Mesendoderm (in vitro differentiated cells): Measurements from ENCODE around the gene SLC35F4.

Experiments
- DNase-seq: peaks from one replicate; pipeline ENCODE4 v3.0.0; 2013
- H2AK5ac ChIP-seq: 2 replicates; pipeline ENCODE4 v1.6.1; 2013; ENCODE audit warnings: low read length, inconsistent platforms
- H2BK120ac ChIP-seq: 2 replicates; pipeline ENCODE4 v1.6.1; 2013; ENCODE audit warnings: low read depth, mild to moderate bottlenecking, low read length, moderate library complexity, mixed read lengths
- H2BK15ac ChIP-seq: replicated peaks from 2 replicates; pipeline ENCODE4 v1.6.1; 2013; ENCODE audit warnings: low read depth, mild to moderate bottlenecking, moderate library complexity
- H2BK5ac ChIP-seq: 2 replicates; pipeline ENCODE4 v1.6.1; 2013; ENCODE audit warnings: low read length, inconsistent platforms
- H3K18ac ChIP-seq: 2 replicates; pipeline ENCODE4 v1.6.1; 2013; ENCODE audit warnings: mild to moderate bottlenecking, low read length, mixed read lengths
- H3K23ac ChIP-seq: one replicate; pipeline ENCODE4 v1.6.1; 2013; ENCODE audit warnings: low read length
- H3K27ac ChIP-seq: 2 replicates; pipeline ENCODE4 v1.5.1; 2013; ENCODE audit warnings: low read depth, mild to moderate bottlenecking, inconsistent platforms, low read length, moderate library complexity
- H3K27me3 ChIP-seq: 2 replicates; pipeline ENCODE4 v1.6.1; 2013; ENCODE audit warnings: low read length, control low read depth, mild to moderate bottlenecking, inconsistent platforms; ENCODE audit not compliant: insufficient read depth, poor library complexity
- H3K36me3 ChIP-seq: 2 replicates; pipeline ENCODE4 v1.6.1; 2013; ENCODE audit warnings: low read length, inconsistent platforms; ENCODE audit not compliant: control insufficient read depth, insufficient read depth
- H3K4ac ChIP-seq: one replicate; pipeline ENCODE4 v1.6.1; 2013; ENCODE audit warnings: low read depth, mild to moderate bottlenecking, low read length, moderate library complexity
- H3K4me1 ChIP-seq: 2 replicates; pipeline ENCODE4 v1.6.1; 2013; ENCODE audit warnings: low read depth, low read length, inconsistent platforms; ENCODE audit not compliant: control insufficient read depth
- H3K4me2 ChIP-seq: 2 replicates; pipeline ENCODE4 v1.6.1; 2013; ENCODE audit warnings: low read length
- H3K4me3 ChIP-seq: 2 replicates; pipeline ENCODE4 v1.5.1; 2013; ENCODE audit warnings: mild to moderate bottlenecking, low read length
- H3K56ac ChIP-seq: one replicate; pipeline ENCODE4 v1.6.1; 2013; ENCODE audit warnings: low read length
- H3K79me1 ChIP-seq: 2 replicates; pipeline ENCODE4 v1.6.1; 2013; ENCODE audit warnings: low read length, inconsistent platforms
- H3K79me2 ChIP-seq: 2 replicates; pipeline ENCODE4 v1.6.1; 2013; ENCODE audit warnings: mild to moderate bottlenecking, low read length; ENCODE audit not compliant: control insufficient read depth, insufficient read depth
- H3K9ac ChIP-seq: 2 replicates; pipeline ENCODE4 v1.6.1; 2013; ENCODE audit warnings: low read length, inconsistent platforms
- H4K5ac ChIP-seq: one replicate; pipeline ENCODE4 v1.6.1; 2013; ENCODE audit warnings: low read length
- H4K8ac ChIP-seq: one replicate; pipeline ENCODE4 v1.6.1; 2013; ENCODE audit warnings: low read depth, mild to moderate bottlenecking, control low read depth, low read length, moderate library complexity
- WGBS: extraction: QIAGEN DNeasy Blood & Tissue Kit; methylation state at CpG from one replicate; pipeline ENCODE4 v1.1.7; 2013; ENCODE audit warnings: low lambda C conversion rate, missing lambda C conversion rate; ENCODE audit not compliant: insufficient coverage; ENCODE audit errors: extremely low coverage; 5-methylcytosine and 5-hydroxymethylcytosine counted together

SLC35F4 gene

GRCh38 chr14:57610631-57611030, 255.3 kb downstream of the SLC35F4 start:
- H3K9ac ChIP-seq: no peak overlapping the region
- no peak for DNase-seq
- no peak overlapping the region for H3K27ac ChIP-seq
- no peak overlapping the region for H4K5ac ChIP-seq
- no peaks in the 10 kb centered on the region for H3K36me3 ChIP-seq
- no peak overlapping the region for H3K4ac ChIP-seq
- H2BK15ac ChIP-seq: no peak overlapping the region
- WGBS: no CpG with 5 or more reads among the region's 2 CpGs
- H3K56ac ChIP-seq: no peak overlapping the region
- H3K79me2 ChIP-seq: no peaks in the 10 kb centered on the region
- H2BK5ac ChIP-seq: no peak overlapping the region
- no peak overlapping the region for H3K4me2 ChIP-seq
- no peaks in the 10 kb centered on the region for H3K4me1 ChIP-seq
- no peaks in the 10 kb centered on the region for H3K79me1 ChIP-seq
- no peak overlapping the region for H3K4me3 ChIP-seq
- H2BK120ac ChIP-seq: no peak overlapping the region
- H2AK5ac ChIP-seq: no peak overlapping the region
- H4K8ac ChIP-seq: no peak overlapping the region
- no peak overlapping the region for H3K23ac ChIP-seq
- no peak overlapping the region for H3K18ac ChIP-seq
- no peaks in the 10 kb centered on the region for H3K27me3 ChIP-seq

GRCh38 chr14:57609192-57610075, 256.5 kb downstream of the SLC35F4 start:
- no CpG with 5 or more reads among the region's 6 CpGs for WGBS
- H3K4me1 ChIP-seq: no peaks in the 10 kb centered on the region
- H3K4me3 ChIP-seq: no peak overlapping the region

GRCh38 chr14:57607086-57607485, 258.8 kb downstream of the SLC35F4 start:
- H3K4me1 ChIP-seq: no peaks in the 10 kb centered on the region
- H2BK120ac ChIP-seq: no peak overlapping the region
- no peaks in the 10 kb centered on the region for H3K79me1 ChIP-seq
- H3K23ac ChIP-seq: no peak overlapping the region
- no peak for DNase-seq
- H3K4ac ChIP-seq: no peak overlapping the region
- H4K8ac ChIP-seq: no peak overlapping the region
- H3K18ac ChIP-seq: no peak overlapping the region
- no peaks in the 10 kb centered on the region for H3K36me3 ChIP-seq
- no peak overlapping the region for H3K27ac ChIP-seq
- no peak overlapping the region for H3K56ac ChIP-seq
- no peak overlapping the region for H4K5ac ChIP-seq
- H2BK15ac ChIP-seq: no peak overlapping the region
- H3K9ac ChIP-seq: no peak overlapping the region
- H2BK5ac ChIP-seq: no peak overlapping the region
- WGBS: no CpG with 5 or more reads among the region's 2 CpGs
- H2AK5ac ChIP-seq: no peak overlapping the region
- H3K4me3 ChIP-seq: no peak overlapping the region
- H3K79me2 ChIP-seq: no peaks in the 10 kb centered on the region
- H3K4me2 ChIP-seq: no peak overlapping the region
- H3K27me3 ChIP-seq: no peaks in the 10 kb centered on the region

More at GRCh38 chr14:57609192-57610075, 256.5 kb downstream of the SLC35F4 start:
- no peak overlapping the region for H3K18ac ChIP-seq
- H3K79me1 ChIP-seq: no peaks in the 10 kb centered on the region
- no peak overlapping the region for H2AK5ac ChIP-seq
- no peak overlapping the region for H3K9ac ChIP-seq
- no peak overlapping the region for H3K27ac ChIP-seq
- H4K8ac ChIP-seq: no peak overlapping the region
- no peak overlapping the region for H2BK5ac ChIP-seq
- no peaks in the 10 kb centered on the region for H3K36me3 ChIP-seq
- no peak overlapping the region for H3K56ac ChIP-seq
- no peak for DNase-seq
- no peak overlapping the region for H3K4me2 ChIP-seq
- H3K4ac ChIP-seq: no peak overlapping the region
- H3K23ac ChIP-seq: no peak overlapping the region
- no peak overlapping the region for H4K5ac ChIP-seq
- no peaks in the 10 kb centered on the region for H3K27me3 ChIP-seq
- no peak overlapping the region for H2BK15ac ChIP-seq
- H3K79me2 ChIP-seq: no peaks in the 10 kb centered on the region
- H2BK120ac ChIP-seq: no peak overlapping the region

GRCh38 chr14:57583396-57583795, 282.5 kb downstream of the SLC35F4 start:
- Histone ChIP-seq H2BK5ac (no peak overlapping the region), H3K56ac (no peak overlapping the region), H3K79me2 (no peaks in the 10 kb centered on the region), H3K4me3 (no peak overlapping the region), H3K18ac (no peak overlapping the region), H3K4me2 (no peak overlapping the region), H2AK5ac (no peak overlapping the region), H2BK15ac (no peak overlapping the region), H3K27ac (no peak overlapping the region), H3K9ac (no peak overlapping the region), H3K4ac (no peak overlapping the region), H3K36me3 (no peaks in the 10 kb centered on the region), H4K5ac (no peak overlapping the region), H4K8ac (no peak overlapping the region), H3K79me1 (no peaks in the 10 kb centered on the region), H3K4me1 (no peaks in the 10 kb centered on the region), H3K23ac (no peak overlapping the region), H2BK120ac (no peak overlapping the region), H3K27me3 (no peaks in the 10 kb centered on the region)
- WGBS: no CpG with 5 or more reads among the region's 3 CpGs
- DNase-seq: no peak

DNA sequence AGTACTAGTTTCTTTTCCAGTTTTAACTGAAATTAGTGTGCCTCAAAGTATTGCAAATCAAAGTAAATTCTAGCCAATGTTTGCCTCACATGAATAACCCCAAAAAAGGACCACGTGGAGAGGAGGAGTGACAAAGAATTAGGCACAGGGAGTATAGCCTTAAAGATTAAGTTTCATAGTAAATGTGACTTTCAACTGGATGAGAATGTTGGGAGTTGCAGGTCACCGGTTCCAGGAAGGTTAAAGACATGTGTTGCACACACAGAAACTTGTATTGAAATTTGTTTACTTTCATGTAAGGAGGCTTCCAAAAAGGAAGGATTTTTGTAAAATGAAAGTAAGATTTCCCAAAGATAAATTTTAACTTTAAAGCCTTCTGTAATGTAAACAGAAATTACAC, 283.1 kb downstream of the SLC35F4 start:
- no peak overlapping the region for H3K9ac ChIP-seq
- H2BK120ac ChIP-seq: no peak overlapping the region
- no peaks in the 10 kb centered on the region for H3K79me1 ChIP-seq
- H3K4ac ChIP-seq: no peak overlapping the region
- H3K4me1 ChIP-seq: no peaks in the 10 kb centered on the region
- H3K79me2 ChIP-seq: no peaks in the 10 kb centered on the region
- no peak overlapping the region for H3K18ac ChIP-seq
- H4K5ac ChIP-seq: no peak overlapping the region
- H2BK5ac ChIP-seq: no peak overlapping the region
- no peak overlapping the region for H3K4me2 ChIP-seq
- WGBS: no CpG with 5 or more reads among the region's 2 CpGs
- no peak for DNase-seq
- H2AK5ac ChIP-seq: no peak overlapping the region
- no peak overlapping the region for H2BK15ac ChIP-seq
- H3K23ac ChIP-seq: no peak overlapping the region
- no peaks in the 10 kb centered on the region for H3K36me3 ChIP-seq
- H3K27me3 ChIP-seq: no peaks in the 10 kb centered on the region
- no peak overlapping the region for H4K8ac ChIP-seq
- no peak overlapping the region for H3K56ac ChIP-seq
- no peak overlapping the region for H3K4me3 ChIP-seq
- H3K27ac ChIP-seq: no peak overlapping the region

- Histone ChIP-seq H3K9ac (no peak overlapping the region), H3K23ac (no peak overlapping the region)
- WGBS: no CpG with 5 or more reads among the region's 4 CpGs
Measured at GRCh38 chr14:57578801-57579200, 287.1 kb downstream of the SLC35F4 start.

More at GRCh38 chr14:57578801-57579200, 287.1 kb downstream of the SLC35F4 start:
- no peaks in the 10 kb centered on the region for H3K79me2 ChIP-seq
- no peaks in the 10 kb centered on the region for H3K79me1 ChIP-seq
- H2BK15ac ChIP-seq: no peak overlapping the region
- no peaks in the 10 kb centered on the region for H3K36me3 ChIP-seq
- no peak overlapping the region for H3K4ac ChIP-seq
- H3K4me1 ChIP-seq: no peaks in the 10 kb centered on the region
- no peak overlapping the region for H3K27ac ChIP-seq
- H4K5ac ChIP-seq: no peak overlapping the region
- no peak overlapping the region for H3K4me2 ChIP-seq
- H2AK5ac ChIP-seq: no peak overlapping the region
- no peaks in the 10 kb centered on the region for H3K27me3 ChIP-seq
- no peak overlapping the region for H3K56ac ChIP-seq
- H3K18ac ChIP-seq: no peak overlapping the region
- H3K4me3 ChIP-seq: no peak overlapping the region
- DNase-seq: peak; percentile 41
- H2BK120ac ChIP-seq: no peak overlapping the region
- no peak overlapping the region for H2BK5ac ChIP-seq
- no peak overlapping the region for H4K8ac ChIP-seq
